Heart right ventricle (tissue), 16 donors: ENCODE measurements around the gene UBE3A. TPM values are rescaled to one million over a fixed set of nuclear protein-coding genes. Genes with fewer than 3 reads are reported as not detected.

ENCODE experiments used
- ATAC-seq, 8 donors: fragments of 200-7000 bp; cut with Tn5 transposase; one replicate each; pipeline ENCODE4 v1.9.1; 2020; ENCODE audit warnings: mild to moderate bottlenecking in 8 of 8, moderate library complexity in 8 of 8, moderate number of reproducible peaks in 1 of 8
- DNase-seq, 2 donors: peaks; one replicate each; pipeline ENCODE4 v3.0.0-alpha.2; 2020
- H3K27ac ChIP-seq, 10 donors: fragments of 200-600 bp; sonication (generic) in 2 of 10; one replicate each; pipeline versions ENCODE4 v1.5.0 to v1.8.0; 2020 to 2022; ENCODE audit warnings: mild to moderate bottlenecking in 3 of 10
- H3K27me3 ChIP-seq, 7 donors: fragments of 200-600 bp; one replicate each; pipeline ENCODE4 v1.8.0; 2021 to 2022; ENCODE audit warnings: mild to moderate bottlenecking in 2 of 7
- H3K36me3 ChIP-seq, 9 donors: fragments of 200-600 bp; sonication (generic) in 1 of 9; one replicate each; pipeline versions ENCODE4 v1.5.0 to v1.8.0; 2020 to 2022; ENCODE audit warnings: mild to moderate bottlenecking in 2 of 9
- H3K4me1 ChIP-seq, 9 donors: fragments of 200-600 bp; sonication (generic) in 1 of 9; one replicate each; pipeline versions ENCODE4 v1.5.0 to v1.8.0; 2020 to 2022; ENCODE audit warnings: mild to moderate bottlenecking in 4 of 9
- H3K4me3 ChIP-seq, 10 donors: fragments of 200-600 bp; sonication (generic) in 2 of 10; one replicate each; pipeline versions ENCODE4 v1.5.0 to v1.8.0; 2020 to 2022; ENCODE audit warnings: mild to moderate bottlenecking in 7 of 10, moderate library complexity in 2 of 10
- H3K9me3 ChIP-seq, 11 donors: fragments of 200-600 bp in 10 of 11; sonication (generic) in 2 of 11; one replicate each; pipeline versions ENCODE4 v1.5.0 to v1.8.0; 2013 to 2022; ENCODE audit warnings: mild to moderate bottlenecking in 2 of 11, control low read depth in 1 of 11, moderate library complexity in 1 of 11
- WGBS, 2 donors: extraction: QIAGEN DNeasy Blood & Tissue Kit; methylation state at CpG; one replicate each; pipeline ENCODE4 v1.1.7; 2013; ENCODE audit warnings: inconsistent platforms in 1 of 2; 5-methylcytosine and 5-hydroxymethylcytosine counted together
- intact Hi-C, 10 donors: fragments of 100-400 bp; cut with DNase I; formaldehyde crosslinking; loops; one replicate each; pipeline versions ENCODE4 v1.11.1 to v1.14.2; 2022
- polyA plus RNA-seq, 2 donors: library from polyadenylated mRNA; stranded (reverse); fragments of 200-250 nt; gene quantifications; one replicate each; pipeline ENCODE4 v1.2.3, GENCODE V29; 2013
- total RNA-seq, 10 donors: library from RNA; stranded (reverse); fragmentation: NEBNext Ultra II Directional in 3 of 10; extraction: Animal tissue kit (Norgen Biotek cat#: 25700) in 3 of 10; gene quantifications; one replicate each; pipeline versions ENCODE4 v1.2.1 to v1.2.4, GENCODE V29; 2021 to 2023
- TF ChIP-seq, protein P1 (sequence below), 9 donors: fragments of 200-600 bp; sonication (generic) in 2 of 9; IDR thresholded peaks; one replicate each; pipeline versions ENCODE4 v1.5.0 to v1.8.0; 2021 to 2022; ENCODE audit warnings: antibody characterized with exemption in 9 of 9, mild to moderate bottlenecking in 5 of 9, moderate library complexity in 1 of 9
- donor health status: Arrhythmogenic right ventricular cardiomyopathy.
- donor health status: ischemic (EF 13 %, LVEDD 7.1; RV severe dilation, severe dysfunction).
- donor health status: healthy with polysubstance abuse.
- donor health status: DM: no; HTN: yes; CAD: no.
- donor health status: DM: no; HTN: no; CAD: no.
- donor health status: ischemic (EF 25% LVEDD 6.9; RV normal size, moderate dysfunction).
- donor health status: ischemic (EF 25% LVEDD 5.7; RV mildly dilated, moderate dysfunction).
- donor health status: healthy.
- donor health status: DM: yes; HTN: yes; CAD: no.
- donor health status: Ischemic cardiomyopathy.
- donor health status: ischemic (EF 35%, LVEDD 5.7; RV mildly dilated, moderate dysfunction).
- donor health status: nonischemic (EF 11% LVEDD 7.7; RV severe dilation, severe dysfunction).
- donor health status: DM: yes; HTN: yes; CAD: no.
- donor health status: PGD.
- donor health status: ischemic (EF 29% LVEDD 5.4; RV normal size, mild dysfunction).
- donor health status: nonischemic (EF 23%, LVEDD 6.1; RV moderate dilation, normal function).

The UBE3A gene
- total and polyA plus RNA-seq, 12 donors: 24.2 to 146 (median 108) TPM

DNA sequence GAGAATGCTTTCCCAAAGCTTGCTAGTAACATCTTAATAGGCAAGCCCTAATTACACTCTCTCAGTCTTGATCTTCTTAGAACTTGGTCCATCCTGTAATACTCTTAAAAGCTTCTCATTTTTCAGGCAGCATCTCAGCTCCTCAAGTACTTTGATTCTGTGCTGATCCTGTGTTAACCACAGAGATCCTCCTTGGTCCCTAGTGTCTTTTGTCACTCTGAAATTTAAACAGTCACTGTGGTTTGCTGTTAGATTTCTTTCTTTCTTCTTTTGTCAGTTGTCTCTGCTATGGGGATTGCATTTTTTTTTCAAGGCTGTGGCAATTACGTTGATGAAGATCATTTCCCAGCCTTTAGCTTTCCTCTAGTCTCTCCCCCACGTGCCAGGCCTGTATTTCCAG, 26.0 kb upstream of the UBE3A start:
- intact Hi-C loops: loop anchor here in 1 of 10 donors (5.0 kb wide), 1 partner anchor 1692 kb away; no protein-coding TSS in a partner anchor
- WGBS, 2 donors: 39 to 71% methylated on average over 2 of the region's 2 CpGs

DNA sequence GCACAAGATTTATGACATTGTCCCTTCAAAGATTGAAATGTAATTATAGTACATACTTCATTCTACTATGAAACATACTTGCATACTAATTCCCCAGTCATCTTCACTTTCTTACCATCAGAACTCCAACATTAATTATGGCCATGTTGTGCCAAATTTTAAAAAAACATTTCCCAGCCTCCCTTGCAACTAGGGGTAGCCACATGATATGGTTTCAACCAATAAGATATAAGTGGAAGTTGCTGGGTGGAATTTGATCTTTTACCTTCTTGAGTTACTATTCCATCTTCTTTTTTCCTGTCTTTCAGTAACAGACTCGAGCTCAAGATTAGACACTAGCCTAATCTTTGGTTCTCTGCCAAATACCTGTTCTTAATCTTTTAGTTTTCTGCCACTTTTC, 25.6 kb upstream of the UBE3A start:
- TF ChIP-seq, protein P1, sequence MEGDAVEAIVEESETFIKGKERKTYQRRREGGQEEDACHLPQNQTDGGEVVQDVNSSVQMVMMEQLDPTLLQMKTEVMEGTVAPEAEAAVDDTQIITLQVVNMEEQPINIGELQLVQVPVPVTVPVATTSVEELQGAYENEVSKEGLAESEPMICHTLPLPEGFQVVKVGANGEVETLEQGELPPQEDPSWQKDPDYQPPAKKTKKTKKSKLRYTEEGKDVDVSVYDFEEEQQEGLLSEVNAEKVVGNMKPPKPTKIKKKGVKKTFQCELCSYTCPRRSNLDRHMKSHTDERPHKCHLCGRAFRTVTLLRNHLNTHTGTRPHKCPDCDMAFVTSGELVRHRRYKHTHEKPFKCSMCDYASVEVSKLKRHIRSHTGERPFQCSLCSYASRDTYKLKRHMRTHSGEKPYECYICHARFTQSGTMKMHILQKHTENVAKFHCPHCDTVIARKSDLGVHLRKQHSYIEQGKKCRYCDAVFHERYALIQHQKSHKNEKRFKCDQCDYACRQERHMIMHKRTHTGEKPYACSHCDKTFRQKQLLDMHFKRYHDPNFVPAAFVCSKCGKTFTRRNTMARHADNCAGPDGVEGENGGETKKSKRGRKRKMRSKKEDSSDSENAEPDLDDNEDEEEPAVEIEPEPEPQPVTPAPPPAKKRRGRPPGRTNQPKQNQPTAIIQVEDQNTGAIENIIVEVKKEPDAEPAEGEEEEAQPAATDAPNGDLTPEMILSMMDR (IDR thresholded peaks at IDR 0.05): no peak
- Histone ChIP-seq H3K27me3 (no peaks in the 10 kb centered on the region), H3K4me1 (peaks cover 0 to 24% (median 4%) of the 10 kb centered on the region in 9 donors), H3K9me3 (no peaks in the 10 kb centered on the region), H3K36me3 (no peaks in the 10 kb centered on the region), H3K4me3 (no peak overlapping the region), H3K27ac (no peak overlapping the region)
- 0% methylated on average over 1 of the region's 1 CpG for WGBS, 2 donors
- ATAC-seq (no peak), DNase-seq (no peak)
- intact Hi-C loops: loop anchor here in 1 of 10 donors (5.0 kb wide), 1 partner anchor 1692 kb away; no protein-coding TSS in a partner anchor

More for the DNA sequence above, 26.0 kb upstream of the UBE3A start:
- Histone ChIP-seq H3K4me3 (no peak overlapping the region), H3K9me3 (no peaks in the 10 kb centered on the region), H3K27me3 (no peaks in the 10 kb centered on the region), H3K36me3 (no peaks in the 10 kb centered on the region), H3K4me1 (peaks cover 0 to 24% (median 4%) of the 10 kb centered on the region in 9 donors), H3K27ac (no peak overlapping the region)
- TF ChIP-seq, protein P1 (IDR thresholded peaks at IDR 0.05): no peak
- DNase-seq (no peak), ATAC-seq (no peak)

DNA sequence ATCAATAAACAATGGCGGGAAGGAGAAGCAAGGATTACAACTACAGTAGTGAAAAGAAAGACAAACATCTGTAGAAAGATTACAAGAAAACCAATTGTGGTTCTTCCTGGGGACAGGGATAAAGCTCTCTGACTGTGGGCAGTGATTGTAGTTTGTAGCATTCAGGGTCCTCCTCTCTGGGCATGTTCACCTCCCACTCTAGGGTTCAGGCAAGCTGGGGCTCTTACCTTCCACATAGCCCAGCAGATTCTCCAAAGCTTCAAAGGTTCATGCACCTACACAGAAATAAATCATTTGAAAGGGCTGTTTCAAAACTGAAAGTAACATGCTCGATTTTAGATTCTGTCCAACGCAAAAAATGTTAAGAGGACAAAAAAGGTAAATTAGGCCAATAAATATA, 17.4 kb upstream of the UBE3A start:
- Histone ChIP-seq H3K4me1 (no peaks in the 10 kb centered on the region), H3K27me3 (no peaks in the 10 kb centered on the region), H3K36me3 (no peaks in the 10 kb centered on the region), H3K27ac (no peak overlapping the region), H3K4me3 (no peak overlapping the region), H3K9me3 (peaks cover 0 to 15% (median 0%) of the 10 kb centered on the region in 11 donors)
- DNase-seq (no peak), ATAC-seq (no peak)
- TF ChIP-seq, protein P1 (IDR thresholded peaks at IDR 0.05): no peak
- intact Hi-C loops: no loop called here
- 84 to 91% methylated on average over 3 of the region's 3 CpGs for WGBS, 2 donors

DNA sequence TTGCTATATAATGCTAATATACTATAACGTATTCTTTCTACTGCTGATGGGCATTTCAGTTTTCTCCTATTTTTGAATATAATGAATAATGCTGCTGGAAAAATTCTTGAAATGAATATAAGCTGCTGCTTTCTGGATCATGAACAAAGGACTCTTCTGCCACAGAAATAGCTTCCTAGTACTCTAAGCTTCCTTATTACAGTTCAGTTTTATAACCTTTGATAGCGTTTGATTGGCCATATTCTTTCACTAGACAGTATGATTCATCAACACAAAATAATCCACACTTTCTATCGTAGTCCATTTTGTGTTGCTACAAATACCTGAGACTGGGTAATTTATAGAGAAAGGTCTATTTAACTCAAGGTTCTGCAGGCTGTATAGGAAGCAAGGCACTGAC, 16.4 kb upstream of the UBE3A start:
- TF ChIP-seq, protein P1 (IDR thresholded peaks at IDR 0.05): no peak
- no peaks in the 10 kb centered on the region for H3K27me3 ChIP-seq
- H3K36me3 ChIP-seq: no peaks in the 10 kb centered on the region
- H3K27ac ChIP-seq: no peak overlapping the region
- no peak overlapping the region for H3K4me3 ChIP-seq
- no peaks in the 10 kb centered on the region for H3K4me1 ChIP-seq
- DNase-seq (no peak), ATAC-seq (no peak)
- WGBS, 2 donors: 86 to 92% methylated on average over 3 of the region's 3 CpGs
- H3K9me3 ChIP-seq: peaks cover 0 to 23% (median 0%) of the 10 kb centered on the region in 11 donors
- intact Hi-C loops: no loop called here
